ENCODE results near the gene RTL10.

Gene RTL10

DNA sequence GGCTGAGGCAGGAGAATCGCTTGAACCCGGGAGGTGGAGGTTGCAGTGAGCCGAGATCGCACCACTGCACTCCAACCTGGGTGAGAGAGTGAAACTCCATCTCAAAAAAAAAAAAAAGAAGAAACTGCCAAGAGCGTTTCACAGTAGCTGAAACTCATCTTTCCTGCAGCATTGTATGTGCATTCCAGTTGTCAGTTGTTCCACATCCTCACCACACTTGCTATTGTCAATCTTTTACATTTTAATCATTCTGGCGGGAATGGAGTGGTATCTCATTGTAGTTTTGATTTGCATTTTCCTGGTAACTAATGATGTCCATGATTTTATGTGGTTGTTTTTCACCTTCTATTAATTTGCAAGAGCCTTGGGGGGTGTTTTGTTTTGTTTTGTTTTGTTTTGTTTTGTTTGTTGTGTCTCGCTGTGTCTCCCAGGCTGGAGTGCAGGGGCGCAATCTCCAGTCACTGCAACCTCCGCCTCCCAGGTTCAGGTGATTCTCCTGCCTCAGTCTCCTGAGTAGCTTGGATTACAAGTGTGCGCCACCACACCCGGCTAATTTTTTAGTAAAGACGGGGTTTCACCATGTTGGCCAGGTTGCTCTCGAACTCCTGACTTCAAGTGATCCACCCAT, 8.1 kb upstream of the RTL10 start:
- DNase-seq (ENCODE audit: low spot score) = no peak

DNA sequence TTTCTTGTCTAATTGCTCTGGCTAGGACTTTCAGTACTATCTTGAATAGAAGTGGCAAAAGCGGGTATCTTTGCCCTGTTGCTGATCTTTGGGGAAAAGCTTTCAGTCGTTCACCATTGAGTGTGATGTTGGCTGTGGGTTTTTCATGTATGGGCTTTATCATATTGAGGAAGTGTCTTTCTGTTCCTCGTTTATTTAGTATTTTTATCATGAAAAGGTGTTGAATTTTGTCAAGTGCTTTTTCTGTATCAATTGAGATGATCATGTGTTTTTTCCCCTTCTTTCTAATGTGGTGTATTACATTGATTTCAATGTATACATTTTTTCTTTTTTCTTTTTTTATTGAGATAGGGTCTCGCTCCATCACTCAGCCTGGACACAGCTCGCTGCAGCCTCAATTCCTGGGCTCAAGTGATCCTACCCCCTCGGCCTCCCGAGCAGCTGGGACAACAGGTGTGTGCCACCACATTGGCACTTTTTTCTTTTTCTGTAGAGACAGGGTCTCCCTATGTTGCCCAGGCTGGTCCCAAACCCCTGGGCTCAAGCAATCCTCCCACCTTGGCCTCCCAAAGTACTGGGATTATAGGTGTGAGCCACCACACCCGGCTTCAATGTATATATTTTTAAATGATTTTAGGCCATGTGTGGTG, 5.3 kb upstream of the RTL10 start:
- no peak for DNase-seq (ENCODE audit: low spot score)

DNA sequence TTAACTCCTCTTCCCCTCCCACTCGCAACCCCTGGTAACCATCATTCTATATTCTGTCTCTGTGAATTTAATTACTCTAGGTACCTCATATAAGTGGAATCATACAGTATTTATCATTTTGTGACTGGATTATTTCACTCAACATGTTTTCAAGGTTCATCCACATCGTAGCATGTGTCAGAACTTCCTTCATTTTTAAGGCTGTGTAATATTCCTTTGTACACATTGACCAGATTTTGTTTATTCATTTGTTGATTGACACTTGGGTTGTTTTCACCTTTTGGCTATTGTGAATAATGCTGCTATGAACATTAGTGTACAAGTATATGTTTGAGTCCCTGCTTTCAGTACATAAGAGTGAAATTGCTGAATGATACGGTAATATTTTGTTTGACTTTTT, 2.7 kb upstream of the RTL10 start:
- no peak for DNase-seq (ENCODE audit: low spot score)

DNA sequence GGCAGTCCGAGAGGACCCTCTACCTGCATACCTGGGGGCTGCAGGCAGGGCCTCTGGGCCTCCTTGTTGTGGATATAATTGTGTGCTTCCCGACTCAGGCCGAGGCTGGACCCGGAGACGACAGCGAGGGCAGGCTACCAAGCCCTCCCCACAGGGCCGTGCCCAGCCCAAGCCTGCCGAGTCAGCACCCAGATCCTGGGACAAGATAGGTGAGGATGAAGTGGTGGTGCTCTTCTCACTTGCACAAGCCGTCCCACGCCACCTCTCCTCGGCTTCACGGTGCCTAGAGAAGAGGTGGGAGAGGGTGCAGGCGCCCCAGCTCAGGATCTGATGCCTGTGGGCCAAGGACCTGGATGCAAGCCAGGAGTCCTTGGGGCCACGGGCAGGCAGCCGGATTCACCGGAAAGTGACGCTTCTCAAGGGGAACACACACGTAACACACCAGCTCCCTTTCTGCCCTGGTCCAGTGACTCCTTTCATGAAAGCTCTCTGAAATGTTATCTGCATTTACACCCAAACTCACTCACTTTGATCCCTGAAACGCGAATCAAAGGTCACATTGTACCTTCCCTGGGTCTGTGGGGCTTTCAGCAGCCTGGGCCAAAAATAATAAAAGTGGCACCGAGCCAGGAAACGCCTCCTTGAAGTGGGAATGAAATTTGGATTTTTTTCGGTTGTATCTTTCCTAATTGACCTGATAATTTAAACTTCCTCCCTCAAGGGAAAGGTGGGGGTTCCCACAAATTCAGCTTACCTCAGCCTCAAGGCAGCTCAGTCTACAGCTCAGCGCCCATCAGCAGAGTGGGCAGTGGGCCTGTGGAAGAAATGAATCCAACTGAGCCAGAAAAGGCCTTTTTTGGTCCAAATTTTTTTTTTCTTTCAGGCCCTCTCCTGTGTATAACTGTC, 1.1 kb upstream of the RTL10 start:
- DNase-seq (ENCODE audit: low spot score) = peak; percentile 39

DNA sequence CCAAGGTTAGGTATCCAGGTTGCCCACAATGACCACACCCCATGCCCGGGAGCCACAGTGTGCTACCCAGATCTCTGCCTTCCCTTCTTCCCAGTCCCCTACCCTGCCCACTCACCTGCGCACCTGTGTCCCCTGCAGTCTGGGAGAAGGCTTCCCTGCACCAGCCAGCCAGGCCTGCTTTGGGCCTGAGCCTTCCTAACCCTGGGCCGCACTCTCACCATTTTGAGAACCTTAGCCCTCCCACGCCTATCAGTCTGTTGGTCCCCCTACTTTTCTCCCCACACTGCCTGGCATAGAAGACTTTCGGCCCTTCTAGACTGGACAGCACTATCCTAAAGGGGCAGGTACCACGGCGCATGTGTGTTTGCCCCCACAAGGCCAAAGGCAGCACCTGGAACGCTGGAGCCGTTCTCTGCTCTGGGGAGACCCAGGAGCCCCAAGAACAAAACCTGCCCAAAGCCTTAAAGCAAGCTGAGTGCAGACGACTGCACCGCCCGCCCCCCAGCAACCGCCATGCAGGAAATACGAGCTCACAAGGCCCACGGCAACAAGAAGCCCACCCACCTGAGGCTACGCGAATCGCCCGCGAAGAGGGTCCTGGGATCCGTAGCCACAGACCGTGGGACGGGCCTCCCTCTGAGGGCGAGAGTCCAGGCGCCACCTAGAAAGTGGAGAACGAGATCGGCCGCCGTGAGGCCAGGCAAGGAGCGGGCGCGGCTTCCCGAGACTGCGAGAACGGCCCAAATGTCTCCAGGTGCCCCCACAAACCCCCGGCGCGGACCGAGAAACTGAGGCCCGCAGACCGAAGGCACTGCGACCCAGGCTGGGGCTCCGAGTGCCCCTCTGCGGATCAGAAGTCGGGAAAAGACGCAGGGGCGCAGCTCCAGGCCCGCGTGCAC, 546 bp downstream of the RTL10 start:
- DNase-seq (ENCODE audit: low spot score) = no peak

DNA sequence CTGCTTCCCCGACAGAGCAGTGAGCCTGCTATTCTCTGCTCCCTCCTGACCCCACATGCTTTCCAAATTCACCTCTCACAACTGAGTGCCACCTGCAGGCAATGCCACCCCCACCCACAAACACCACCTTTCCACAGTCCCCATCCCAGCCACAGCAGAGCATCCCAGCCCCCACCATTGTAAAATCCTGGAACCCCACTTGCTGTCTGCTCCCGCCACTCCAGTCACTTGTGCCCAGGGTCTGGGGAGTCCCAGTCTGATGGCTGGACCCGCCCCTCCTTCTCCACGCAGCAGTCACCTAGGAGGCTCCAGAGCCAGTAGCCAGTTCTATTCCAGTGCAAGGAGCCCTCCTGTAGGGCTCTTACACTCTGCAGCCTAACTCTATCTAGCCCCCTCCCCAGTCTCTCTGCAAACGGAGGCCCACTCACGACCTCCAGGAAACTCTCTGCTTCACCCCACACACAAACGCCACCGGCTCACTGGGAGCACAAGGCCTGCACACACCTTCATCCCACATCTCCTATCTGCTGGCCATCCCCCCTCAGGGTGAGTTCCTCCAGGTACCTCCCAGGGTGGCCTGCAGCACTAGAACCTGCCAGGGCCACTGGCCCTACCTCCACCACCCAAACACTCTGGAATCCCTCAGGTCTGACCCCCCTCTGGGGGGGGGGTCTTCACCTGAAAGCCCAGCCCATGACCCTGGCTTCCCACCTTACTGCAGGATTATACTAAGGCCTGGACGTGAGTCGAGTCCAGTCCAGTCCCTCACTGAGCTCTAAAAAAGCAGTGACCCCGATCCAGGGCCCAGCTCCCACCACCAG, 1.4 kb downstream of the RTL10 start:
- DNase-seq (ENCODE audit: low spot score) = no peak

DNA sequence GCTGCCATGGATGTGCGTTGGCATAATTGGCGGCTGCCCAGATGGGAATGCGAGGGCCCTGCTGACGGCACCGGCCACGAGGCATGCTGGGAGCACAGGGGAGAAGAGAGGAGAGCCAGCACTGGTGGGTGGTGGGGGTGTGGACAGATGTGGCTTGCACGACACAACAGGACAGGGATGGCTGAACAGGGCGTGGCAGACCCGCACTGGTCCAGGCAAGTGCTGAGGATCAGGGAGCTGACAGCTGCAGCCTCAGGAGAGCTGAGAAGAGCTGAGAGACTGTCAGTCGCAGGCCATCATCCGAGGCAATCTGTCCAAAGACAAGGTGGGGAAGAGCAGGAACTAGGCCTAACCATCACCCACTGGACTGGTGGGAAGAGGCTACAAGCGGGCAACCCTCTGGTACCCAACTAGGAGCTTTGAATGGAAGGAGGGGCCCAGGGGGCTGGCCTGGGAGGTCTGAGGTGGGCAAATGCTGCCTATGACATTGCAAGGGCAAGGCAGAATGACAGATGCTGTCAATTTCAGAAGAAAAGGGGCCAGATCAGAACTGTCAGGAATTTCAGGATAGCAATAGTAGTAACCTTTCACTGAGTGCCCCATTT, 2.4 kb downstream of the RTL10 start:
- no peak for DNase-seq (ENCODE audit: low spot score)

DNA sequence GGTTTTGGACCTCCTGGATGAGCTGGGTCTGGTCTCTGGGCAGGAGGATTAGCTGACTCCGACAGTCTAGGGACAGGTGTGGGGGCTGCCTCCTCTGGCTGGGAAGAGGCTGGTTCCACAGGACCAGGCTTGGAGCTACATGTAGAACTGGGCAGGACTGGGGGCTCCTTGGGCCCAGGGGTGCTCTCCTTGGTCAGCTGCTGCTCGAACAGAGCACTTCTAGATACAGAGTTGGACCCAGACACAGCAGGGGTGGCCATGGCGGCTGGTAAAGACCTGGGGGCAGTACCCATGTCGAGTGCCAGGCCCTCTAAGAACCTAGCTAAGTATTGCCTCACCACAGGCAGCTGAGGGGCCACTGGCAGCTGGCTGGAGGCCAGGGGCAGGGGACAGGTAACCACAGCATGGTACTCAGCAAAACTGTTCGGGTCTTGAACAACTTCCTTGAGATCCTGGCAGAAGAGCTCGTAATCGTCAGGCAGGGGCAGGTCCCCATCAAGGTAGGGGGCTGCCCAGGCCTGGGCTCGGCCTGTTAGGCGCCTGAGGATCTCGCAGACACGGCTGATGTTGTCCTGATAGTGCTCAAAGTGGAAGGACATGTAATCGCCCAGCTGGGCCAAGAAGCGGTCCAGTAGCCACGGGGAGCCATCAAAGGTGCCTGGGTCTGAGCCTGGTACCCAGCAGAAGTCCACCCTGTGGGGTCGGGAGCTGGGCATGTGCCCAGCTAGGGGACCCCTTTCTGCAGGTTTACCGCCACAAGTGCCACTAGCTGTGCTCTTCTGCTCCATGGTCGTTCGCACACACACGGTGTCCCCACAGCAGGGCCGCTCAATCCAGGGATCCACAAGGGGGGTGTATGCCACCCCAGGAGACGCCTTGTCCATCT, 3.1 kb downstream of the RTL10 start:
- DNase-seq (ENCODE audit: low spot score) = no peak

DNA sequence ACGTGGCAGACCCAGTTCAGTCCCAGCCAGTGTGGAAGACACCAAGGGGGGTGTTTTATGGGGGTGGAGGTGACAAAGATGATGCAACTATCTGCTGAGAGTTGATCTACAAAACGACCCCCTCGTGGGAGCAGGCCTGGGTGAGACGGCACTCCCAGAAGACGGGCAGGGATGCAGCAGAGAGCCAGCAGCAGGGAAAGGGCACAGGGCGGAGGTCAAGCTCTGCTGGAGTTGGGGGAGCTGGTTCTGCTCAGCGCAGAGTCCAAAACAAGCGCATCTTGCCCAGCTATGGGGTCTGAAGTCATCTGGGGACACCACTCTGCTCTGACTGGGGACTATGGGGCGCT, 3.9 kb downstream of the RTL10 start:
- DNase-seq (ENCODE audit: low spot score) = no peak

DNA sequence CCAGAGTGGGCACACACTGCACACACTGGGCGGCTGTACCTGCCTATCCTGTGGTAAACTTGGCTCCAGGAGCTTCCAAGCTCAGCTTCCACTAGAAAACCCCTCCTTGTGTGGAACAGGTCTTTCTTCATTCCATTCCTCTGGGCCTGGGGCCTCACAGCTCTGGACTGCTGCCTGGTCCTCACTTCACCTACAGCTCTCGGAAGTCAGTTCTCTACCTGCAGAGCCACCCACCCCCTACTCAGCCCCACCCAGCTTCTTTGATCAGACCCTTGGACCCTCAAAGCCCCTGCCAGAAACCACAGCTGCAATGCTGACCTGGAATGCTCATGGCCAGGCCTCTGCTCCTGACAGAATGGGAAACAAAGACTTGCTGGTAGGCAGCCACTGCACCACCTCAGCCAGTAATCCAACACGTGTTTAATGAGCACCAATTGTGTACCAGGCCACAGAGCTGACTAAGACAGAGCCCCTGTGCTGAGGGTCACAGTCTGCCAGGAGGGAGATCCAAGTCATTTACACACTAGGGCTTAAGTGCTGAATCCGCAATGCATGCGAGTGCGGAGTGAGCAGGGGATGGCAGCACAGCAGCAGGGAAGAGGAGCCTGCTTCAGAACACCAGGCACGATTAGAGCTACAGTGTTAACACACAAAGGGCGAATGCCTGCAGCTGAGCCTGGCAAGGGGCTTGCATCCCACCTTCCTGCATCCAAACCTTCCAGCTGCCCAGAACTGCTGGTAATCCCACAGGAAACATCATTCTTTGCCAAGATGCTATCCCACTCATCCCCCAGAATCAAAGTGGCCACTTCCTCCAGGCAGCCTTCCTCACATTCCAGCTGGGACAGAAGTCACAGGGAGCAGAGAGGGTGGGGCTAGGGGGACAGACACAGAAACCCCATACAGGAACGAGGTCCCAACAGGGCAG, 4.6 kb downstream of the RTL10 start:
- no peak for DNase-seq (ENCODE audit: low spot score)

DNA sequence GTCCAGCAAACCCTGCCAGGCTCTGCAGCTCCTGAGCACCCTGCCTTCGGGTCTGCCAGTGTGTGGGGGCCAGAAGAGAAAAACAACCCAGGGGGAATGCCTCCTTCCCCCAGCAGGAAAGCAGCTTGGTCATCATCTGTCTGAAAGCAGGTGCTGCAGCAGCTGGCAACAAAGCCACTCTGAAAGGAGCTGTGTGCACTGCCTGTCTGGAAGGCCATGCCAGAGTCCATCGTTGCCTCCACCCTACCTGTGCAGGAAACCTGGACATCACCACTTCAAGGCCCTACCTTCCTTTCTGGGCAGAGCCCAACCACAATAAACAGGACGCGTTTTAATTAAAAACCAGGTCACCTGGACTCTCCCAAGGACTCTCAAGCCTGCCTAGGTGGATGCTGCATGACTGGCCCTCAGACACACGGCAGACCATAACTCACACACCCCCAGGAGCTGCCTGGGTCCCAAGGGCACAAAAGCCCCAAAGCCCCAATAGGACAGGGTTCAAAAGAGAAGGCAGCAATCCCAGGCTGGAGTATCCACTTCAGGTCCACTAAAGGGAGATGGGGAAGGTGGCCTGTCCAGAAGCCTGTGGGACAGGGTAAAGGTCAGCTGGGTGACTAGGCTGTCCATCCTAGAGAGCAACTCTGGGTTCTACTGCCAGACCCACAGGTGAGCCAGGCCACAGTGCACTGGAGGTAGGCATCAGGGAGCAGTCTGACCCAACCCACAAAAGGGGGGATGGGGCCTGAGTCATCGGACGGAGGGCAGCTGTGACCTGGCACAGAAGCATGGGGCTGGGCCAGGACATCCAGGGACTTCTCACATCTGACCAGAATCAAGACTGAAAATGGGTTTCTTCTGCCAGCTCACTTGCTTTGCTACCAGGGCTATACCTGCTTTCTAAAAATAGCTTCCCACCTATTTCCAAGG, 6.1 kb downstream of the RTL10 start:
- no peak for DNase-seq (ENCODE audit: low spot score)

DNA sequence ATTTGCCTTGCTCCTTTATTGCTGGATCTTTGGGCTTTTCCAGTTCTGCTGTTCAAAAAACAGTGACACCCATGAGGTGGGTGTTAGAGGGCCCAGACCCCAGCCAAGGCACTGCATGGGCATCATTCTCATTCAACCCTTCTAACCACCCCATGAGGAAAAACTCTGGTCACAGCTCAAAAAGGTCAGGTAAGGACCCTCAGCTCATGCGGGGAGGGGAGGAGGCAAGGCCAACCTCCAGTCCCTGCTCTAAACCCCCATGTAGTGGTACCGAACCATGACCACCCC, 7.4 kb downstream of the RTL10 start:
- no peak for DNase-seq (ENCODE audit: low spot score)

DNA sequence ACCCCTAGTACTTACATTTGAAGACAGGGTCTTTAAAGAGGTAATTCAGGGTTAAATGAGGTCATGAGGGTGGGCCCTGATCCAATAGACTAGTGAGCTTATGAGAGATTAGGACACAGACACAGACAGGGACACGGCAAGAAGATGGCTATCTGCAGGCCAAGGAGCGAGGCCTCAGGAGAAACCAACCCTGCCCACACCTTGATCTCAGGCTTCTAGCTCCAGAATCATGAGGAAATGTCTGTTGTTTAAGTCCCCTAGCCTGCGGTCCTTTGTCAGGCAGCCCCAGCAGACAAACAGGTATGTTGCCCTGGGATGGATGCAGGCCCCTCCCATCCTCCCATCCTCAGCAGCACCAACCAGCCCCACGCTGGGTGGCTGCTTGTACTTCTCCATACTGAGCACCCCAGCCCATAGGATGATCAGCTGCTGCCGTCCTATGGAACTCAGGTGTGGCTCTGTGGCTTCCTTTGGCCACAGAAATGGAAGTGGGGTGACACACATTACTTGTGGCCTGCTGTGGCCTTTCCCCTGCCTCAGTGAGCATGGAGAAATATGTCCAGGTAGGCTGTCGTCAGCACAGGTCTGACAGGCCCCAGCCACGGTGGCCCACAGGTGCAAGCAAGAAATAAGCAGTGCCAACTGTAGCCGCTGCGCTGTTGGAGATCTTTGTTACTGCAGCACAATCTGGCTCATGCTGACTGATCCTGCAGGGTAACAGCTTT, 7.9 kb downstream of the RTL10 start:
- no peak for DNase-seq (ENCODE audit: low spot score)

DNA sequence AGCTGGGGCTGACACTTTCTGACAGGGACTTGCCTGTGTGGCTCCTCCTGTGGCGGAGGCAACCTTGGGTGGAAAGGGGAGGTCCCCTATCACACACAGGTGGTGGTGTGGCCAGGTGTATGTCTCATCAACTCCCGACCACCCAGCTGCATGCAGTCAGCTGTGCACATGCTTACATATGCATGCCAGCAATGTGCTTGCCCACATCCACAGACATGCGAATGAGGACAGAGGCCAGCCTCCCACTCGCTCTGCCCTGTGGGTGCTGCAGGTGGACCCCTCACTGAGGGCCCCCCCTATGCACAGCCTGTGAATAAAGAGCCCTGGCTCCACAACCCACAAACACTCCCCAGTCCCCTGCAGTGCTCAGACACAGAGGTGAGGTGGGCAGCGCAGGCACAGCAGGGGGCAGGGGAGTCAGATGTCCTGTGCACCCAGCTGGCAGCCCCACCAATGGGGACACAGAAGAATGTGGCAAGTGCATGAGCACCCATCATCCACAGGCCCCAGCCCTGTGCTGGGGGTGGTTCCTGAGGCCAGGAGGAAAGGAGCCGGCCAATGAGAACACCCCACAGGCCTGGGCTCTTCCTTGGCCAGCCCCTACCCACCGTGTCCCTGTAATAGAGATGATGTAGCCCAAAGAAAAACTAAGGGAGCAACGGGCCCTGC, 9.5 kb downstream of the RTL10 start:
- DNase-seq (ENCODE audit: low spot score) = no peak

DNA sequence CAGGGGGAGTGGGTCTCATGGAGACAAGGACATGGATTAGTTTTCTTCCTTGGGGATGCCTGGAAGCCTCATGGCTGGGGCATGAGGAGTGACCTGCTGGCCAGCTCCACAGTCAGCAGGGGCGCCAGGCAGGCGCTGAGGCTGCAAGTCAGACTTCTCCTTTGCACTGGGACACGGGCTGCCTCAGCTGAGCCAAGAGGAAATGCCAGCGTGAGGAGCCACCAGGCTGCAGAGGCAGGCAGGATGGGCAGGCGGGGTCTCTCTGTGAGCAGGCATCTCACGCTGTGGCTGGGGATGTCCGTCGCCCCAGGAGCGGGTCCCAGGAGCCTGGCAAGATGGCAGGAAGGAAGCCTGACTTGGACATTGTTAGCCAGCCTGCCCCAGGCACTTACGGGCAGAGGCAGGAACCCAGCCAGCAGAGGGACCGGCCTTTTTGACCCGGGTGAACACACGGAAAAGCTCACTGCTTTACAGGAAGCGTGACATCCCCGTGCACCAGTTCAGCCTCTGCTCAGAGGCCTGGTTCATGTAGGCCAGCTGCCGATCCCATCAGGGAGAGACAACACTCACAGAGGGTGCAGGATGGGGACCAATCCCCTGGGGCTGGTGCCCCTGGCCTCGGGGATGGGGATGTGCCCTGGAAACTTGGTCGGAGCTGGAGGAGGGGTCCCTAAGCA, 10.2 kb downstream of the RTL10 start:
- DNase-seq (ENCODE audit: low spot score) = peak; percentile 74

DNA sequence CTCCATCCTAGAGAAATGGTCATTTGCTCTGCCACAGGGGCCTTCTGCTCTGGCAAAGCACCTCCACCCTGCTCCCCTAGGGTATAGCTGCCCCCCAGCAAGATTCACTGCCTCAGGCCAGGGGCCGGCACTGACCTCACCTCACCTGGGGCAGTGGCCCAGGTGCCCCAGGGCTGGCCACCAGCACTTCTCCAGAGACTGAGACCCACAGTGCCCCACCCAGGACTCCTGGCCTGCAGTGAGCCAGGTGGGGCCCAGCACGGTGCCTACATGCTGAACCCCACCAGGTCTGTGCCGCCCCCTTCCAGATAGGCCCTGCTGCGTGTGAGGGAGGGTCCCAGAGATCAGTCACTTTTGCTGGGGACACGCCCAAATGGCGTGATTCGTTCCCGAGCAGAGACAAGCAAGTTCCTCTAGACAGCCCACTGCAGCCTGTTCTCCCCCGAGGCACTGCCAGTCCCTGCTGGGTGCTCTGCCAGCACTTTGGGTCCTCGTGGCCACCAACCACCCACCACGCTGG, 10.8 kb downstream of the RTL10 start:
- DNase-seq (ENCODE audit: low spot score) = no peak
